GM21723 (cell line): ENCODE measurements around the gene E2F4.

Experiments
- ATAC-seq: cut with Tn5 transposase; IDR thresholded peaks from one replicate; pipeline ENCODE4 v1.9.1; 2021; ENCODE audit warnings: mild to moderate bottlenecking, moderate library complexity; ENCODE audit not compliant: unreplicated experiment

The E2F4 gene

DNA sequence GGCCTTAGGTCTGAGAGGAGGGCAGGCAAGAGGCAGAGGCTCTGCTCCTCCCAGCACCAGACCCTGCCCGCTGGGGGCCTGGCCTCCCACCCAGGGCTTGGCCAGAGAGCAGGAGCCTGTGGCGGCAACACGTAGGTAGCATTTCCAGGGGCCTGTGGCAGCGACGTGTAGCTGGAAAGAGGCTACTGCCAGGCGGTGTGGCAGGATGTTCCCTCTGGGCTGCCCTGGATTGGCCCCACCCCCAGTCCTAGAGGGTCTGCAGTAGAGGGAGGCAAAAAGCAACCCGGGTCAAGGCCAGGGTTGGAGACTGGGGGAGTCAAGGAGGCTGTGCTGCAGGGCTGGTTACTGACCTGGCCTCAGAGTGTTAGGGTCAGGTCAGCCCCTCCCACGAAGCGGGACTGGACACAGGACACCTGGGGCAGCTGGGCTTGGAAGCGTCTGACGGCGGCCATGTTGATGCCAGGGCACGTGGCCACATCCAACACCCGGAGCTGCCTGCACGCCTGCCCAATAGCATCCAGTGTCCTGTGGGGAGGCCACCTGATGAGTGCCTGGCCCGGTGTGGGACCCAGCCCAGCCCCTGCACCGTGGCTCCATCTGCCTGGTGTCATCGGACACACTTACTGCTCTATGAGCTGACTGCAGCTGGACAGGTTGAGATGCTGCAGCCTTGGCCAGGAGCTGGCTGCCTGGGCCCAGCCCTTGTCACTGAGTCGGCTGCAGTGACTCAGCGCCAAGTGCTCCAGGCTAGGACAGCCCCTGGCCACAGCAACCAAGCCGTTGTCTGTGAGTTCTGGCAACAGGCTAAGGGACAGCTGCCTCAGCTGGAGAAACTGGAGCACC is 15.5 kb downstream of the E2F4 start:
- no peak for ATAC-seq

DNA sequence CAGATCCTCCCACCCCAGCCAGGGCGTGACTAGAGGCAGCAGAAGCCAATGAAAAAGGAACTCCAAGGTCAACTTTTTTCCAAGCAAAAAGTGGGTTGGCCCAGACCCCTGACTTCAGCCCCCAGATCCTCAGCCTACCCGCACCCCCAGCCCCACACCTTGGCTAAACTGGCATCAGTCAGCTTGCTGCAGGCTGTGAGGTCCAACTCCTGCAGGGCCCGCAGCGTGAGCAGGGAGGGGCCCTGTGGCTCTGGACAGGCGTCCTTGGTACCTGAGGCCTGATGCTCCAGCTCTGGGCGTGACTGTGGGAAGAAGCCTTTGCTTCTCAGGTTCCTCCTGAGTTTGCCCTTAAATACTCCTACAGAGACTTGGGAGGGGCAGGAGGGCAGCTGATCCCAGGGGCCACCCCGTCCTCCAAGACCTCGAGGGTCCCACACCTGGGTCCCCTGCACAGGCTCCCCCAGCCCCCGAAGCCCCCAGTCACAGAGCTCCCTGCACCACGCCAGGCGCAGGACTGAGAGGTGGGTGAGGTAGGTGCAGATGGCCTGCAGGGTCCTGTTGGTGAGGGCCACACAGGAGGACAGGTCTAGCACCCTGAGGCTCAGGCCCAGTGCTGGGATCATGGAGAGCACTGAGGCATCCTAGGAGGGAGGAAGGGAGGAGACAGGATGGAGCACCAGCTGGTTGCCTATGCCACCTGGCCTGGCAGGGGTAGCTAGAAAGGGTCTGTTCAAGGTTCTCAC is 16.4 kb downstream of the E2F4 start:
- no peak for ATAC-seq

DNA sequence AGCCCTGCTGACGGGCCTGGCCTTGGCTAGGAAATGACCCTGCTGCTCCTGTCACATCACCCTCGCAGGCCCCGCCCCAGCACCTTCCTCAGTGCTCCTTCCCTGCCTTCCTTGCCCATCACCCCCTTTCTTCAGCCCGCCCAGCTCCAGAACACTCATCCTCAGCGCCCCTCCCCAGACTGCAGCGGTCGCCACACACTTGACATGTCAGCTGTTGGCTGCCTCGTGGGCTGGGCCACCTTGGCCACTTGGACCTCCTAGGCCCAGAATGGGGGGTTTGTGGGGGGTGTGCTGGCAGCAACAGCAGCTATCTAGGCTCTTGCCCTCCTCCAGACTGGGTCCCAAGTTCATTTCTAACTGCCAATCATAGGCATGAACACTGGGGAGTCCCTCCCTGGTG is 17.6 kb downstream of the E2F4 start:
- ATAC-seq: no peak

DNA sequence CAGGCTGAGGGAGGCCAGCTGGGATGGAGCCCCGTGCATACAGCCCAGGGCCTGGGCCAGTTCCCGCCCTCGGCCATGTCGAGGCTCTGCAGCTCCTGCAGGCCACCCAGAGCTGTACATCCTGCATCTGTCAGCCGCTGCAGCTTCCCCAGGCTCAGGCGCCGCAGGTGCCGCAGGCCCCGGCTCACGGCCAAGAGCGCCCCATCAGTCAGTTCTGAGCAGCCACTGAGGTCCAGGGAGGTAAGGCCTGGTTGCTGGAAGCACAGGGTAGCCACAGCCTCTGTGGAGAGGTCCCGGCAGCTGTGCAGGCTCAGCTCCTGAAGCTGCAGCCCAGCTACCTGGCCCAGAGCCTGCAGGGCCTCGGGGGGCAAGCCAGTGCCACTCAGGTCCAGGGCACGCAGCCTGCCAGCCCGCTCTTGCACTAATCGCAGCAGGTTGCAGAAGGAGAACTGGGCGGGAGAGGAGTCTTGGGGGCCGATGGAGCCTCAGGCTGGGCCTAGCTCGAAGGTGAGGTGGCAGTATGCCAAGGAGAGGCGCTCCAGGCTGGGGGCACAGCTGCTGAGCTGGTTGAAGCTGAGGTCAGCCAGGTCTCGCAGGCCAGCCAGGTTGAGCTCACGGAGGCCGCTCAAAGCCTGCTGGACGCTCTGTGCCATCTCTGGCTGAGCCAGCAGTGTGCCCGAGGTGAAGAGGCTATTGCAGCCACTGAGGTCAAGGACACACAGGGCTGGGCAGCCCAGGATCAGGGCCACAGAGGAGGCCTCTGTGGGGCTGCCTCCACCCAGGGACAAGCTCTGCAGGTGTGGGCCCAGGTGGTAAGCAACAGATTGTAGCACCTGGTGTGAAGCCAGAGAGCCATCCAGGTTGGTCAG is 18.3 kb downstream of the E2F4 start:
- no peak for ATAC-seq

DNA sequence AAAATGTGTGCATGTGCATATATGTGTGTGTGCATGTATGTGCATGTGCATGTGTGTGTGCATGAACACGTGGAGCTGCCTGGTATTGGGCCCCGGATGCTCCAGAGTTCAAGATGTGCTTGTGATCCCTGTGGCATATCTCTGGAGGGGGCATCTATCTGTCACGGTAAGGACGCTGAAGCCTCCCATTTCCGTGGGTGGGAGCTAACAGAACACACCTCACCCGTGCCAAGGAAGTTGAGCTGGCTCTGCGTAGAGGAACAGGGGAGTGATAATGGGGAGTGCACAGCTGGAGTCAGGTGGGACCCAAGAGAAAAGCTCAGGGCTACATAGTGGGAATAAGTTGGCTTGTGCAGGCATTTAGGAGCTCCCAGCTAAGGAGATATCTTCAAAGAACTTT is 19.7 kb downstream of the E2F4 start:
- ATAC-seq: no peak

DNA sequence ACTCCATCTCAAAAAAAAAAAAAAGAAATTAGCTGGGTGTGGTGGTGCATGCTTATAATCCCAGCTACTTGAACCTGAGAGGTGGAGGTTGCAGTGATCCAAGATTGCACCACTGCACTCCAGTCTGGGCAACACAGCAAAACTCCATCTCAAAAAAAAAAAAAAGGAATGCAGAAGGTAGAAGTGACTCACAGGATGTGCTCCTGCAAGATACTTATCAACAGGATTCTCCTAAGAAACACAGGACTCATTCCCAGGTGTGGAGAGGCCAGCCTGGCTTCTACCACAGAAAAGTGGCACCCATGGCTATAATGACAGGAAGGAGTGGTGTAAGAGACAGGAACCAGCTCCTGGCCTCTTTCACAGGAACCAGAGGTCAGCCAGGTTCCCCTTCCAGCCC is 20.8 kb downstream of the E2F4 start:
- no peak for ATAC-seq

DNA sequence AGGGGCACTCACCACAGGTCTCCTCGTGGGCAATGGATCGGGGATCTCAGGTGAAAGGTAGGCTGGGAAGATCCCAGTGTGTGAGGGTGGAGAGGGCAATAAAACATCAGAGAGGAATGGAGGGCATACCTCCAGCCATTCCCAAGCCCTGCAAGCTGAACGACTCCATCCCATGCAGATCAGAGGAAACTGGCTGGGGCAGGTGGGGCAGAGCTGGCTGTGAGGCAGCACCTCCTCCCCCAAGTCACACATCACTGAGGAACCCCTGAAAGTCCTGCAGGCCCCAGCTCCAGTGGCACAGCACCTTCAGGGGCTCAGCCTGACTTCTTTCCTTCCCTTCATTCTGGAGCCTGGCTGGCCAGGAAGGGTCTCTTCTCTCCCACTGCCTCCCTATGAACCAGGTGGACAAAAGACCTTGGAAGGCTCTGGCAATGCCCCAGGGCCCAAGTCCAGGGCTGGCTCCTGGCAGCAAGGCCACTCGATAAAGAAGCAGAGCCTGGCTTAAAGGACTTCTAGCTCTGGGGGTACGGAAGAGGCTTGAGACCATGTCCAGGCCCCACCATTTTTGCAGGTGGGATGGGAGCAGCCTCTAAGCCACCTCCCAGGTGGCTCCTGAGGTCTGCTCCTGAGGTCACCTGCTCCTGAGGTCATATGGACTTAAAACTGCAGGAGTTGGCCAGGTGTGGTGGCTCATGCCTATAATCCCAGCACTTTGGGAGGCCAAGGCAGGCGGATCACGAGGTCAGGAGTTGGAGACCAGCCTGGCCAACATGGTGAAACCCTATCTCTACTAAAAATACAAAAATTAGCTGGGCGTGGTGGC is 21.5 kb downstream of the E2F4 start:
- ATAC-seq: no peak

DNA sequence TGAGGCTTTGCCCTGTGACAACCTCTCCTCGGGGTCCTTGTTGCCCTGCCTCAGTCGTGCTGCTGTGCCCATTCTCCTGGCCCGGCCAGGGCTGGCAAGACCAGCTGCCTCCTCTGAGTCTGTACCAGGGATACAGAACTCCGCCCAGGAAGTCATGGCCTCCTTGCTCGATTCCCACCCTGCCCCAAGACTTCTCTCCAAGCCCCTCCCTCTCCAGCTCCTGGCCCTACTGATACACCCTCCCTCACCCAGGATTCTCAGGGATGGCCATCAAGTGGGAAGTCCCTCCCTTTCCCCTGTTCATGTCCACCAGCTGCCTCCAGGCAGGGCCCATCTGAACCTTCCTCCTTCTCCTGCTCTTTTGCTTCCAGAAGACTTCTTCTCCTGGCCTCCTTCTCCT is 23.8 kb downstream of the E2F4 start:
- no peak for ATAC-seq

DNA sequence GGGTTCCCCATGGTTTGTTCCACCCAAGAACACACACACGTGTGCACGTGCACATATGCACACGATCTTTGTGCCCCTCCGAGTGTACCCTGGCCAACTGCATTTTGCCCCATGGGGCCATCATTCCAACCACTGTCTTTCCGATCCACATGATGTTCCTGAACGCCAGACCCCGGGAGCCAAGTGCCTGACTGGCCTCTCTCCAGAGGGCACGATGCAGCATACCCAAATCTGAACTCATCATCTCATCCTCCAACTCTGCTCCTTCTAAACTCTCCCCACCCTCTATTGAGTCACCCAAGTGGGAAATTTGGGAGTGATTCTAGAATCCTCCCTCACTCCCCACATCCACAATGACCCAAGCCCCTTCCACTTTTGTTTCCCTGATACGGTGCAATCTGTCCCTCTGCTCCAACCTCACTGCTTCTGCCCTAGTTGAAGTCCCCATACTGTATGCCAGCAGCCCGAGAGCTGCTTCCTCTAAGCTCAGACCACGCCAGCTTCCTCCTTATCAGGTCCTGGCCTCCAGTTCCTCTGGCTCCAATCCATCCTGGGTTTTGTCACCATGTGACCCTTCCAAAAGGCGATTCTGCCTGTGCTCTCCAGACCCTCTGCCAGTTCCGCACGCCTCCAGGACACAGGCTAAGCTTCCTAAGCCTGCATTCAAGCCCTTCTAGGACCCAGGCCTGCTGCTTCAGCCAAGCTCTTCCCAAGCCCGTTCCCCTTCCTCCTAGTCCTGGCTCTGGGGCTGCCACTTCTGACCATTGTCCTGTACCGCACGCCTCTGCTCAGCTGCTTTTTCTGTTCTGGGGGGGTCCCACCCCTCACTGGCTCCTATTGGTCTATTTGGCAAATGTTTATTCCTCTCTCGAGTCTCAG is 24.9 kb downstream of the E2F4 start:
- no peak for ATAC-seq

DNA sequence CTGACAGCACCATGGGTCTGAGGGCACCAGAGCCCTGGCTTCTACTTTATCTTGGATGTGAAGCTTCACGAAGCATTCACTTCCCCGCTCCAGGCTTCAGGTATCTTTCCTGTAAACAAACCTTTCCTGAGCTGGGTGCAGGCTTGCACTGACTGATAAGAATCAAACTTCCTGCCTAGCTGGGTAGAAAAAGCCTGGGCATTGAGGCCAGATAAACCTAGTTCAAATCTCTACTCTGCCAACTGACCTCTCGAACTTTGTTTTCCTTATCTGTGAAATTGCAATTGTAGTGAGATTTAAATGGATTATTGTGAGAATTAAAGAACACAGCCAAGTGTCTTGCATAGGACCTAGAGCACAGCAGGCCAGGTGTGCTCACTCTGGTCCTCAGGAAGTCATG is 32.0 kb downstream of the E2F4 start:
- no peak for ATAC-seq

DNA sequence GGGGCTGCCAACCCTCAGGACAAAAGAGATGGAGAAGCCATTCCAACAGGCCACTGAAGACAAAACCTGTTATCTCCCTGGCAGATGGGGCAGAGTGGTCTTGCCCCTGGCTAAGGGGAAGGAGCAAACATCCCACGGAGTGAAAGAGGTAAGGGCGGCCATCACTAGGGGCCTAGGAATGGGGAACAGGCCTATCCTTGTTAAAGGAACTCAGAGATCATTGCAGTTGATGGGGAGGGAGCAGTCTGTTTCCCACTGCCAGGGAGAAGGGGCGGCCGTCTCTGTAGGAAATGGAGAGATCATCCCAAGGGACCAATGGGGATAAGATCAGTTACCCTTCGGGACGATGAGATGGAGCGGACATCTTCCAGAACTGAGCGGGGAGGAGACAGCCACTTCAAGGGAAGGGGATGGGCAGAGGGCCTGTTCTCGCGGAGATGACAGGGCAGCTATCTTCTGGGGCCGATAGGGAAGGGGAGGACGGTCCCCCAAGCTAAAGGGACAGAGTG is 34.4 kb downstream of the E2F4 start:
- ATAC-seq: no peak

DNA sequence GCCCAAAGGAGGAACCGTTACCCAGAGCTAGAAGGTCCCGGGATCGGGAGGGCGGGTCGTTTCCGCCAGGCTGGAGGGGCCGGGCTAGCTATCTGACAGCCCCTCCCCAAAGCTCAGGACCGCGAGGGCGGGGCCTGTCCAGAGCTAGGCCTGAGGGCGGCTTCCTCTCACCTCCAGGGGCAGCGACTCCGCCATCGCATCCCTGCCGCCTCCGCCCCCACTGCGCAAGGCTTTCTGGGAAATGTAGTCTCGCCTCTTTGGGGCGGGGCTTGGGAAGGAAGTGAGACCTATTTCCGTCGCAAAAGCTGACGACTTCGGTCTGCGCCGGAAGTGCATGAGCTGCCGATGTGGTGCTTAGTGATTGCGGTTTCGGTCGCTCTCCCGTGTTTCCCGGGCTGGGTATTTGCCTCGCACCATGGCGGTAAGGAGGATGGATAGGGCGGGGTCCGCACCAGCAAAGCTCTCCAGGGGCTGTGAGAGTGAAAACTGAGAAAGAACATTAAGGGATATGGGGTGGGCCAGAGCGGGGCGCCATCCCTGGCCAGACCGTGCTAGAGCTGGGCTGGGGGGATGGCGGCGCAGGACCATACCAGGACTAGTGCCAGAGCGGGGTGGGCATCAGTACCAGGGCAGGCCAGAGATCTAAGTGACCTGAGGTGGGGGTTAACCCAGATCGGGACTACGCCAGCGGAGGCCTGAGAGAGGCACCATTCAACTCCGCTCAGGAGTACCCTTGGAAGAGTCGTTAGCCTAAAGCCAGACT is 35.0 kb downstream of the E2F4 start, which contains the start of gene TMEM208:
Gene TMEM208, plus strand, starts transcription at position 327 of the 763 bp plus-strand sequence. Its CDS starts 89 bp downstream, at position 416.
- ATAC-seq: peak; percentile 93

DNA sequence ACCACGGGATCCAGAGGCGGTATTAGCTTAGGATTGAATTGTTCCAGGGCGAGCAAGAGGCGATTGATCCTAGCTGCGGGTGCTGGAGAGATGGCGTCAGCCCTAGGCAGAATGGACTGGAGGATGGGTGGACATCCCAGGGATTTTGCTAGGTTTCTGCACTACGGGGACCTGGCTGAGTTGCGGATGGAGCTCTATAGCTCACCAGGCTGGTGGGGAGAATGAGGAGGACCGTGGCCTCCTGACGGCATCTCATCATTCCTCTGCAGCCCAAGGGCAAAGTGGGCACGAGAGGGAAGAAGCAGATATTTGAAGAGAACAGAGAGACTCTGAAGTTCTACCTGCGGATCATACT is 35.6 kb downstream of the E2F4 start:
- no peak for ATAC-seq

DNA sequence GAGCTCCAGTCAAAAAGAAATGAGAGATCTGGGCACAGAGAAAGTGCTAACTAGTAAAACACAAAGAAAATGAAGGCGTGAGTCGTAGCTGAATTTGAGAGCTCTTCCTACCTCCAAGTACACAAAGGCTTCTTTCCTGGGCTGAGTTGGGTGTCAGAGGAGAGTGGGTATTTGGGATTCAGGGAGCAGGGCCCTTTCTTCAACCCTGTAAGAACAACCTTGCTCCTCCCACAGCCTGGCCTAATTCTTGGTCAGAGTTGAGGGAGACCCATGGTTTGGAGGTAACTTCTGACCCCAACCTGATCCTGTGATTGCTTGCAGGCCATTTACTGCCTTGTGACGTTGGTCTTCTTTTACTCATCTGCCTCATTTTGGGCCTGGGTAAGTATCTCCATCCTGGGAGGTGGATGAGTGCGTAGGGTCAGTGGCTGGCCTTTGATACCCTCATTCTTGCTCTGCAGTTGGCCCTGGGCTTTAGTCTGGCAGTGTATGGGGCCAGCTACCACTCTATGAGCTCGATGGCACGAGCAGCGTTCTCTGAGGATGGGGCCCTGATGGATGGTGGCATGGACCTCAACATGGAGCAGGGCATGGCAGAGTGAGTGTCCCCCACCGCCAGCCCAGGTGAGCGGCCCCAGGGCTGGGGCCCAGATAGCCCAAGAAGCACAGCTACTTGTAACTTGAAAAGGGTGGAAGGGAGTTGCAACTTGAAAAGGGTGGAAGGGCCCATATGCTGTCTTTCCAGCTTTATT is 36.3 kb downstream of the E2F4 start:
- no peak for ATAC-seq

DNA sequence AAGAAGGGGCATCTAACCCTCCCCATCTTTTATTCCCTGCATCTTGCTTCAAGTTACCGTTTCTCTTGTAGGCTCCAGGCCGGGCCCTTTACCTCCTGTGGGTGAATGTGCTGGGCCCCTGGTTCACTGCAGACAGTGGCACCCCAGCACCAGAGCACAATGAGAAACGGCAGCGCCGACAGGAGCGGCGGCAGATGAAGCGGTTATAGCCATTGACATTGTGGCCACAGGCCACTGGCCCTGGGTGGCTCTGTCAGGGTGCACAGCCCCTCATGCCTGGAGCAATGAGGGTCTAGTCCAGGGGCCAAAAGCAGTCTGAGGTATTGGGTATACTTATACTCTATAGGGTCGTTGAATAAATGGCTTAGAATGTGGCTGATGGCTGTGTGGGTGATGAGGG is 37.0 kb downstream of the E2F4 start:
- no peak for ATAC-seq

DNA sequence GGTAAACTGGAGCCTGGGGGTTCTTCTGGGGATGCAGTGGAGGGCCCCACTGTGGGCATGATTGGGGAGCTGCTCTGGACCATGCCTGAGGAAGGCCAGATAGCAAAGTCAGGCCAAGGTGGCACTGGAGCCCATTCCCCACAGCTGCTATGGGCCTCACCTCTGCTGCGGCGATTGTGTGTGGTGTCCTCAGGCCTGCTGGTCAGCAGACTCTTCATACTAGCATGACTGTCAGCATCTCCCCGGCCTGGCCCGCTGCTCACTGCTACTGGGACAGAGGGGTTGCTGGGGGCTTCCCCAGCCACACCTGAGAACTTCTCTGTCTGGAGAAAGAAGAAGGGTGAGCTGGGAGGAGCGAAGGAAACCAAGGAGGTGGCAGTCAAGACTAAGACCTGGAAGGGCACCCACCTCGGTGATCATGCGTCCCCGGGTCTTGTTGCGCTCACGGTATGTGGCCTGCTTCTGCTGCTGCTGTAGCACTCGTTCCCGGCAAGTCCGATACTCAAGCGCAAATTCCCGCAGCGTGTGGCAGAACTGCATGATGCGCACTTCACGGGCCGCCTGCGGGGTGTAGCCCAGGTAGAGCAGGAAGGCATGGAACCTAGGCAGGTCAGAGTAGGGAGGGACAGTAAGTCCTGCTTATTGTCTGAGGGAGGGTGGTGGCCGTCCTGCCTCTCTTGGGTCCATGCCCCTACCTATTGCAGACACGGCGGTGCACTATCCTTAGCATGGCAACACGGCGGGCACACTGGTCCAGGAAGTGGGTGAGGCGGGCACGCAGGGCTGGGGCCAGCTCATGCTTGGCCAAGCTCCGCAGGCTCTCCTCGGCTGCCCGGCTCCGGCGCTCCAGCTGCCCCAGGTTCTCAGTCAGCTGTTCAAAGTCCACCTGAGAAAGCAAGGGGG is 38.2 kb downstream of the E2F4 start:
- no peak for ATAC-seq
